Upper lobe of left lung (tissue), 6 donors: ENCODE results near the gene ATG4C. TPM values are rescaled to one million over a fixed set of nuclear protein-coding genes. Genes with fewer than 3 reads are reported as not detected.
"Not testable (repeated sequence)": the region's sequence is repeated elsewhere in the genome, so short reads cannot be mapped to it uniquely, and the experiment has no call there.

Experiments
- ATAC-seq, 2 donors: fragments of 200-7000 bp; cut with Tn5 transposase; one replicate each; pipeline ENCODE4 v1.9.1; 2022; ENCODE audit warnings: mild to moderate bottlenecking in 2 of 2, moderate library complexity in 2 of 2; ENCODE audit not compliant: low FRiP score in 2 of 2
- DNase-seq, 2 donors: peaks; one replicate each; pipeline ENCODE4 v3.0.0-alpha.2; 2019 to 2020
- H3K27ac ChIP-seq, 4 donors: fragments of 200-600 bp; sonication (generic); one replicate each; pipeline ENCODE4 v1.5.1; 2016 to 2019
- H3K27me3 ChIP-seq, 4 donors: fragments of 200-600 bp; sonication (generic); one replicate each; pipeline ENCODE4 v1.5.1; 2017 to 2019
- H3K36me3 ChIP-seq, 4 donors: fragments of 200-600 bp; sonication (generic); one replicate each; pipeline ENCODE4 v1.5.1; 2016 to 2019
- H3K4me1 ChIP-seq, 4 donors: fragments of 200-600 bp; sonication (generic); one replicate each; pipeline ENCODE4 v1.5.1; 2018 to 2019
- H3K4me3 ChIP-seq, 4 donors: fragments of 200-600 bp; sonication (generic); one replicate each; pipeline ENCODE4 v1.5.1; 2017 to 2019; ENCODE audit warnings: mild to moderate bottlenecking in 2 of 4, moderate library complexity in 1 of 4
- H3K9me3 ChIP-seq, 4 donors: fragments of 200-600 bp; sonication (generic); one replicate each; pipeline ENCODE4 v1.5.1; 2018 to 2019
- CTCF ChIP-seq, 6 experiments: fragments of 450-650 bp in 4 of 6; fragments of 200-600 bp in 2 of 6; sonication (generic) in 2 of 6; IDR thresholded peaks; one replicate each; pipeline ENCODE4 v1.5.1; 2016 to 2019; ENCODE audit warnings: antibody characterized with exemption in 6 of 6
- EP300 ChIP-seq, 4 donors: sonication (generic); formaldehyde crosslinking; IDR thresholded peaks; one replicate each; pipeline ENCODE4 v1.5.1; 2017; ENCODE audit warnings: antibody characterized with exemption in 4 of 4, control low read depth in 2 of 4
- POLR2A ChIP-seq, 4 donors: fragments of 450-650 bp; IDR thresholded peaks; one replicate each; pipeline ENCODE4 v1.5.1; 2016 to 2017; ENCODE audit warnings: antibody characterized with exemption in 4 of 4, mild to moderate bottlenecking in 2 of 4
- POLR2AphosphoS5 ChIP-seq, 2 donors: sonication (generic); formaldehyde crosslinking; IDR thresholded peaks; one replicate each; pipeline ENCODE4 v1.5.1; 2017; ENCODE audit warnings: antibody characterized with exemption in 2 of 2
- WGBS, 2 donors: methylation state at CpG; one replicate each; pipeline ENCODE4 v1.1.5; 2017 to 2018; 5-methylcytosine and 5-hydroxymethylcytosine counted together
- total RNA-seq, 6 donors: library from RNA; depleted of rRNA in 4 of 6; stranded (reverse); fragments of >200 nt in 4 of 6; gene quantifications; one replicate each; pipeline versions ENCODE4 v1.1.0 to v1.2.1, GENCODE V29; 2016 to 2021
- donor health status: DM: no; HTN: no; CAD: no; lungs with moderate emphysema.
- donor health status: DM: no; HTN: yes; CAD: no; lungs with severe emphysema.

Gene ATG4C
- total RNA-seq, 6 donors from 2014 or later: 2.1 to 14.8 (median 7.6) TPM

- H3K9me3 ChIP-seq: no peaks in the 10 kb centered on the region
- TF ChIP-seq POLR2AphosphoS5 (IDR thresholded peaks at IDR 0.05): no peak
- no peak for TF ChIP-seq CTCF (IDR thresholded peaks at IDR 0.05)
- no peak for TF ChIP-seq POLR2A (IDR thresholded peaks at IDR 0.05)
- TF ChIP-seq EP300 (IDR thresholded peaks at IDR 0.05): no peak
- WGBS, 2 donors: 50 to 58% methylated on average over 2 of the region's 2 CpGs
- H3K4me3 ChIP-seq: no peak overlapping the region
- ATAC-seq (no peak), DNase-seq (no peak)
- H3K27ac ChIP-seq: no peak overlapping the region
- no peaks in the 10 kb centered on the region for H3K27me3 ChIP-seq
- H3K36me3 ChIP-seq: no peaks in the 10 kb centered on the region
- H3K4me1 ChIP-seq: peaks cover 0 to 4% (median 2%) of the 10 kb centered on the region in 4 donors
These were observed 5.7 kb upstream of the ATG4C start for GRCh38 chr1:62778208-62778607.

- DNase-seq: no peak
- Histone ChIP-seq H3K27ac (no peak overlapping the region), H3K4me1 (peaks cover 8 to 16% (median 13%) of the 10 kb centered on the region in 4 donors), H3K9me3 (no peaks in the 10 kb centered on the region), H3K36me3 (no peaks in the 10 kb centered on the region), H3K27me3 (no peaks in the 10 kb centered on the region), H3K4me3 (no peak overlapping the region)
- ATAC-seq: no peak
- 73 to 74% methylated on average over 3 of the region's 3 CpGs for WGBS, 2 donors
- TF ChIP-seq POLR2A (IDR thresholded peaks at IDR 0.05) (no peak), POLR2AphosphoS5 (IDR thresholded peaks at IDR 0.05) (no peak), CTCF (IDR thresholded peaks at IDR 0.05) (no peak), EP300 (IDR thresholded peaks at IDR 0.05) (no peak)
These were observed 1.9 kb upstream of the ATG4C start for GRCh38 chr1:62781841-62782543.

- 90 to 94% methylated on average over 23 of the region's 23 CpGs for WGBS, 2 donors
- not testable (repeated sequence) for H3K9me3 ChIP-seq, H3K36me3 ChIP-seq, H3K27me3 ChIP-seq, ATAC-seq
- peaks cover 8 to 16% (median 13%) of the 10 kb centered on the region in 4 donors for H3K4me1 ChIP-seq
- DNase-seq: peak in 1 of 2 donors; percentile 63
- H3K27ac ChIP-seq: peak overlapping the region in 1 of 4 donors; percentile 95
- H3K4me3 ChIP-seq: peak overlapping the region in 3 of 4 donors; percentile 81 to 87 (median 86)
These were observed 1.3 kb upstream of the ATG4C start for GRCh38 chr1:62782544-62783212.

- 13 to 14% methylated on average over 12 of the region's 12 CpGs for WGBS, 2 donors
- Histone ChIP-seq H3K4me1 (peaks cover 8 to 16% (median 13%) of the 10 kb centered on the region in 4 donors), H3K27ac (peak overlapping the region; percentile 87 to 95 (median 92)), H3K9me3 (no peaks in the 10 kb centered on the region), H3K4me3 (peak overlapping the region; percentile 36 to 87 (median 84)), H3K36me3 (no peaks in the 10 kb centered on the region), H3K27me3 (no peaks in the 10 kb centered on the region)
- DNase-seq (no peak), ATAC-seq (peak; percentile 66 to 70)
- TF ChIP-seq POLR2AphosphoS5 (IDR thresholded peaks at IDR 0.05) (no peak), POLR2A (IDR thresholded peaks at IDR 0.05) (no peak), CTCF (IDR thresholded peaks at IDR 0.05) (peak in 1 of 6 experiments; percentile 7)
These were observed 805 bp downstream of the ATG4C start for GRCh38 chr1:62784509-62785365.

GRCh38 chr1:62790716-62791115, 6.8 kb downstream of the ATG4C start:
- Histone ChIP-seq H3K27me3 (no peaks in the 10 kb centered on the region), H3K9me3 (no peaks in the 10 kb centered on the region), H3K36me3 (no peaks in the 10 kb centered on the region), H3K27ac (no peak overlapping the region), H3K4me3 (no peak overlapping the region), H3K4me1 (peaks cover 0 to 4% (median 0%) of the 10 kb centered on the region in 4 donors)
- TF ChIP-seq CTCF (IDR thresholded peaks at IDR 0.05) (no peak), EP300 (IDR thresholded peaks at IDR 0.05) (no peak), POLR2AphosphoS5 (IDR thresholded peaks at IDR 0.05) (no peak), POLR2A (IDR thresholded peaks at IDR 0.05) (no peak)
- DNase-seq: no peak
- no peak for ATAC-seq
